HepG2 (cell line): ENCODE results near the gene VPREB1. TPM values are rescaled to one million over a fixed set of nuclear protein-coding genes. Genes with fewer than 3 reads are reported as not detected.

Source experiments
- ARNT ChIP-seq: fragments of 450-650 bp; IDR thresholded peaks from 2 replicates; pipeline ENCODE4 v1.6.1; 2017
- GATAD2A ChIP-seq: IDR thresholded peaks from 2 replicates; pipeline ENCODE4 v1.6.1; 2016
- GZF1 ChIP-seq: sonication (generic); formaldehyde crosslinking; IDR thresholded peaks from 2 replicates; pipeline ENCODE4 v1.5.1; 2020; ENCODE audit warnings: mild to moderate bottlenecking, missing genetic modification reagents
- HMGXB3 ChIP-seq: sonication (generic); formaldehyde crosslinking; IDR thresholded peaks from 2 replicates; pipeline ENCODE4 v1.4.0; 2020; ENCODE audit warnings: missing genetic modification reagents, borderline replicate concordance
- NFE2L2 ChIP-seq: fragments of 150-350 bp; IDR thresholded peaks from 2 replicates; pipeline ENCODE4 v1.6.1; 2014; ENCODE audit warnings: low read length
- PAXIP1 ChIP-seq: sonication (generic); formaldehyde crosslinking; conservative IDR thresholded peaks from 2 replicates; pipeline ENCODE4 v1.4.0; 2020; ENCODE audit warnings: mild to moderate bottlenecking, missing genetic modification reagents, moderate library complexity
- RXRB ChIP-seq: IDR thresholded peaks from 2 replicates; pipeline ENCODE4 v1.6.1; 2016; ENCODE audit warnings: borderline replicate concordance, missing genetic modification reagents, missing compliant biosample characterization
- TEAD3 ChIP-seq: optimal IDR thresholded peaks from 2 replicates; pipeline ENCODE3; 2016; ENCODE audit warnings: borderline replicate concordance
- ZFP37 ChIP-seq: sonication (generic); formaldehyde crosslinking; IDR thresholded peaks from 2 replicates; pipeline ENCODE4 v1.4.0; 2020; ENCODE audit warnings: missing genetic modification reagents, borderline replicate concordance
- ZNF687 ChIP-seq: sonication (generic); formaldehyde crosslinking; IDR thresholded peaks from 2 replicates; pipeline ENCODE4 v1.5.1; 2020; ENCODE audit warnings: mild to moderate bottlenecking, missing genetic modification reagents, moderate library complexity
- ZNF749 ChIP-seq: sonication (generic); formaldehyde crosslinking; IDR thresholded peaks from 2 replicates; pipeline ENCODE4 v1.8.0; 2022; ENCODE audit warnings: mild to moderate bottlenecking, missing genetic modification reagents, moderate library complexity, borderline replicate concordance
- polyA plus RNA-seq, 8 experiments: library from polyadenylated mRNA; depleted of rRNA in 3 of 8; stranded (reverse) in 7 of 8; unstranded in 1 of 8; fragments of >200 nt; fragmentation: Illumina TruSeq in 4 of 8; extraction: Trizol in 4 of 8; gene quantifications; 2 replicates each; pipeline versions ENCODE4 v1.2.1 to v1.2.3, GENCODE V29; 2011 to 2016; ENCODE audit warnings: low read depth in 4 of 8, missing spikeins in 1 of 8, mixed read lengths in 1 of 8; ENCODE audit not compliant: insufficient read depth in 1 of 8
- total RNA-seq, 5 experiments: library from RNA; depleted of rRNA; stranded (reverse); fragments of >200 nt; fragmentation: Illumina TruSeq; extraction: Trizol; gene quantifications; 2 replicates each; pipeline ENCODE4 v1.2.3, GENCODE V29; 2016; ENCODE audit warnings: low read depth in 1 of 5
- TF ChIP-seq, protein P1 (sequence below): sonication (generic); formaldehyde crosslinking; conservative IDR thresholded peaks from 2 replicates; pipeline ENCODE4 v1.8.0; 2022; ENCODE audit warnings: missing genetic modification reagents
- TF ChIP-seq, protein P2 (sequence below): sonication (generic); formaldehyde crosslinking; IDR thresholded peaks from 2 replicates; pipeline ENCODE4 v1.4.0; 2020; ENCODE audit warnings: mild to moderate bottlenecking, missing genetic modification reagents

The VPREB1 gene
- total and polyA plus RNA-seq, 2 of the 13 experiments (the other 11 are each of a cell fraction or from before 2014, with no cell fraction given), result not detected

GRCh38 chr22:22214819-22215329 lies 29.7 kb upstream of the VPREB1 start (continued):
- TF ChIP-seq, protein P1, sequence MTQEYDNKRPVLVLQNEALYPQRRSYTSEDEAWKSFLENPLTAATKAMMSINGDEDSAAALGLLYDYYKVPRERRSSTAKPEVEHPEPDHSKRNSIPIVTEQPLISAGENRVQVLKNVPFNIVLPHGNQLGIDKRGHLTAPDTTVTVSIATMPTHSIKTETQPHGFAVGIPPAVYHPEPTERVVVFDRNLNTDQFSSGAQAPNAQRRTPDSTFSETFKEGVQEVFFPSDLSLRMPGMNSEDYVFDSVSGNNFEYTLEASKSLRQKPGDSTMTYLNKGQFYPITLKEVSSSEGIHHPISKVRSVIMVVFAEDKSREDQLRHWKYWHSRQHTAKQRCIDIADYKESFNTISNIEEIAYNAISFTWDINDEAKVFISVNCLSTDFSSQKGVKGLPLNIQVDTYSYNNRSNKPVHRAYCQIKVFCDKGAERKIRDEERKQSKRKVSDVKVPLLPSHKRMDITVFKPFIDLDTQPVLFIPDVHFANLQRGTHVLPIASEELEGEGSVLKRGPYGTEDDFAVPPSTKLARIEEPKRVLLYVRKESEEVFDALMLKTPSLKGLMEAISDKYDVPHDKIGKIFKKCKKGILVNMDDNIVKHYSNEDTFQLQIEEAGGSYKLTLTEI (CRISPR knock-in tag), result no peak
- TF ChIP-seq ARNT (no peak), TEAD3 (peak; percentile 93), ZFP37 (CRISPR knock-in tag) (0 out of 2 replicates have a peak, but pooled peaks have one; percentile 32), NFE2L2 (no peak), ZNF687 (CRISPR knock-in tag) (peak; percentile 40), HMGXB3 (no peak), RXRB (CRISPR knock-in tag) (0 out of 2 replicates have a peak, but pooled peaks have one; percentile 24), ZNF749 (CRISPR knock-in tag) (no peak), GZF1 (CRISPR knock-in tag) (no peak), GATAD2A (CRISPR knock-in tag) (peak; percentile 43; the same call in 1 of the 2 replicates), PAXIP1 (CRISPR knock-in tag) (peak; percentile 59; the same call in 1 of the 2 replicates)
- TF ChIP-seq, protein P2, sequence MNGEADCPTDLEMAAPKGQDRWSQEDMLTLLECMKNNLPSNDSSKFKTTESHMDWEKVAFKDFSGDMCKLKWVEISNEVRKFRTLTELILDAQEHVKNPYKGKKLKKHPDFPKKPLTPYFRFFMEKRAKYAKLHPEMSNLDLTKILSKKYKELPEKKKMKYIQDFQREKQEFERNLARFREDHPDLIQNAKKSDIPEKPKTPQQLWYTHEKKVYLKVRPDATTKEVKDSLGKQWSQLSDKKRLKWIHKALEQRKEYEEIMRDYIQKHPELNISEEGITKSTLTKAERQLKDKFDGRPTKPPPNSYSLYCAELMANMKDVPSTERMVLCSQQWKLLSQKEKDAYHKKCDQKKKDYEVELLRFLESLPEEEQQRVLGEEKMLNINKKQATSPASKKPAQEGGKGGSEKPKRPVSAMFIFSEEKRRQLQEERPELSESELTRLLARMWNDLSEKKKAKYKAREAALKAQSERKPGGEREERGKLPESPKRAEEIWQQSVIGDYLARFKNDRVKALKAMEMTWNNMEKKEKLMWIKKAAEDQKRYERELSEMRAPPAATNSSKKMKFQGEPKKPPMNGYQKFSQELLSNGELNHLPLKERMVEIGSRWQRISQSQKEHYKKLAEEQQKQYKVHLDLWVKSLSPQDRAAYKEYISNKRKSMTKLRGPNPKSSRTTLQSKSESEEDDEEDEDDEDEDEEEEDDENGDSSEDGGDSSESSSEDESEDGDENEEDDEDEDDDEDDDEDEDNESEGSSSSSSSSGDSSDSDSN (CRISPR knock-in tag), result peak; percentile 52; the same call in 1 of the 2 replicates
